ENCODE results near the gene KIAA0040. TPM values are rescaled to one million over a fixed set of nuclear protein-coding genes. Genes with fewer than 3 reads are reported as not detected.

KIAA0040 gene
- 1.5 TPM in 2 replicates for total RNA-seq

GRCh38 chr1:175192630-175193526 lies at the start of gene KIAA0040:
TSS of gene KIAA0040 (minus strand) at chr1:175192776. CDS start at chr1:175161013, 31,763 bp downstream.

Other genes starting within 250 kb of the KIAA0040 start
- 181 and 205 TPM in 2 replicates for gene CACYBP, start 192.8 kb downstream of the KIAA0040 start, total RNA-seq
- gene MRPS14, start 169.4 kb downstream of the KIAA0040 start, total RNA-seq: 16.4 and 23.7 TPM in 2 replicates
- 0.03 TPM in 1 of 2 replicates, not detected in the other for gene TNN, start 124.9 kb downstream of the KIAA0040 start, total RNA-seq